GM19193 (cell line): Measurements from ENCODE around the gene SMG6.

ENCODE experiments used
- POLR2A ChIP-seq: IDR thresholded peaks from 4 replicates; pipeline ENCODE4 v1.6.1; 2011; ENCODE audit not compliant: insufficient read depth, insufficient read length; ENCODE audit errors: extremely low read depth

Gene SMG6

GRCh38 chr17:2146132-2146871 lies 157.3 kb downstream of the SMG6 start:
- no peak for TF ChIP-seq POLR2A

- no peak for TF ChIP-seq POLR2A
Measured at GRCh38 chr17:2144701-2145100, 158.9 kb downstream of the SMG6 start.

DNA sequence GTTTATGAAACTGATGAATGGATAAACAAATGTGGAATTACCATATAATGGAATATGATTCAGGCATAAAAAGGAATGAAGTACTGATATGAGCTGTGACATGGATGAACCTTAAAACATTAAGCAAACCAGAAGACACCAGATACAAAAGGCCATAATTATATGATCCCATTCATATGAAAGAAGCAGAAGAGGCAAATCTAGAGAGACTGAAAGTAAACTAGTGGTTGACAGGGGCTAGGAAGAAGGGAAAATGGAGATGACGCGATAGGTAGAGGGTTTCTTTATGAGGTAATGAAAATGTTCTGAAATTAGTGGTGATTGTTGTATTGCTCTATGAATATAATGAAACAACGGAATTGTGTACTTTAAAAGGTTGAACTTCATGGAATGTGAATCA lies 160.3 kb downstream of the SMG6 start:
- no peak for TF ChIP-seq POLR2A

DNA sequence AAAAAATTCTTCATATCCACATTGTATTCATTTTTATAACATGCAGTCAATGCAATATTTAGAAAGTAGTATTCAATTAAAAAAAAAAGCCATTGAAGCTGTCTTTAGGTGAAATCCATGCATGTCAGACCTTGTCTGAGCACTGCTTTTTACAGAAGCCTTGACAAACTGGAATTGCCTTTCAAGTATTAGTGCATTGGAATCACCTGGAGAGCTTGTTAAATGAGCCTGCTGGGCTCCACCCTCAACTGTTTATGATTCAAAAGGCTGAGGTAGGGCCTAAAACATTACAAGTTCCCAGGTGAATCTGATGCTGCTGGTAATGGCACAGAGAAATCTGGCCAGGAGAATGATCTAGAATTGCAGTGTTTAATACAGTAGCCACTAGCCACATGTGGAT lies 162.9 kb downstream of the SMG6 start:
- no peak for TF ChIP-seq POLR2A

GRCh38 chr17:2138761-2139160 lies 164.8 kb downstream of the SMG6 start:
- TF ChIP-seq POLR2A = no peak

DNA sequence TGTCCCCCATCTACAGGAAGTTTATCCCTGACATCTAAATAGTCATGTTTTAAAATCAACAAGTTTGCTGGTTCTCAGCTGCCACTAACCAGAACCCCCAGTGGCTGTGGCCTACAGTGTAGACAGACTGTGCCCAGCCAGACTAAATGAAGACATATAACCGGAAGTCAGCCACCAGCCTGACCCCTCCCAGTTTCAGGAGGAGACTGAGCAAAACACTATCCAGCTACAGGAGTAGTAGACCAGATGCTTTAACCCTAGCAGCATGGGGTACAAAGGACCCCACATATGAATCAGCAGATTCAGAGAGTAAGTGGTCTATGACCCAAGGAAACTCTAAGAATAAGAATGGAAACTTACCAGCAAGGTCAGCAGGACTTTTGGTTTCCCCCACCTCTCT lies 165.3 kb downstream of the SMG6 start:
- peak; percentile 52 for TF ChIP-seq POLR2A

- TF ChIP-seq POLR2A = peak; percentile 15
Measured at GRCh38 chr17:2137342-2138098, 166.1 kb downstream of the SMG6 start.

- TF ChIP-seq POLR2A = no peak
Measured at GRCh38 chr17:2136241-2136640, 167.3 kb downstream of the SMG6 start.

DNA sequence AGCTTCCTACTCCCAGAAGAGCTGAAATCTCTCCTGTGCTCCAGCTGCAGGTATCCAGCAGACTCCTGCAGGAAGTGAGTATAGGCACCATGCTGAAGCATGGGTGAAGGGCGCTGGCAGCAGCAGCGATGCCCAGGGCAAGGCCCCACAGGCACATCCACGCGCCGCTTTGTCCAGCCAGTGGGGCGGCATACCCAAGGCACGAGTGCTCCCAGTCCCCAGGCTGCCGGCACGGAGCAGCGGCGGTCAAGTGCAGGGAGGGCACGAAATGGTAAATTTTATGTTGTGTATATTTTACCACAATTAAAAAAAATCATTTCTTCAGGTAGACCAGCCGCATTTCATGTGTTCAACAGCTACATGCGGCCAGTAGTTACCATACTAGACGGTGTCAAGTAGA lies 175.6 kb downstream of the SMG6 start:
- TF ChIP-seq POLR2A = no peak

GRCh38 chr17:2125013-2125535 lies 178.5 kb downstream of the SMG6 start:
- TF ChIP-seq POLR2A = no peak

DNA sequence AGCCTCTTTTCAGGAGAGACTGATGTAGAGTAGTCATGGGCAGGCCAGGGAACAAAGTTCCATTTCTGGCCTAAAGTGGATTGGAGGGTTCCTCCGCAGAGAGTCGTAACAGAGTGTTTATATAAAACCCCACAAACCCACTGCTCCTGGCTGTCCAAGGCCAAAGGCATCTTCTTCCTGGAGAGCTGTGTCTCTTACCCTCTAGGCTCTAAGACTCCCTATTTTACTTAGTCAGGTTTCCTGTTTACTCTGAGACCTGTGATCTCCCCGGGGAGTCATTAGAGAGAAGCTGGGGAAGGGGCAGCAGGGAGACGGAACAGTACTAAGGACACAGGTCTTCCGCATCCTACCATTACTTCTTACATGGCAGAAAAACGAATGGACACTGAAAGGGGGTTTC lies 179.2 kb downstream of the SMG6 start:
- no peak for TF ChIP-seq POLR2A

DNA sequence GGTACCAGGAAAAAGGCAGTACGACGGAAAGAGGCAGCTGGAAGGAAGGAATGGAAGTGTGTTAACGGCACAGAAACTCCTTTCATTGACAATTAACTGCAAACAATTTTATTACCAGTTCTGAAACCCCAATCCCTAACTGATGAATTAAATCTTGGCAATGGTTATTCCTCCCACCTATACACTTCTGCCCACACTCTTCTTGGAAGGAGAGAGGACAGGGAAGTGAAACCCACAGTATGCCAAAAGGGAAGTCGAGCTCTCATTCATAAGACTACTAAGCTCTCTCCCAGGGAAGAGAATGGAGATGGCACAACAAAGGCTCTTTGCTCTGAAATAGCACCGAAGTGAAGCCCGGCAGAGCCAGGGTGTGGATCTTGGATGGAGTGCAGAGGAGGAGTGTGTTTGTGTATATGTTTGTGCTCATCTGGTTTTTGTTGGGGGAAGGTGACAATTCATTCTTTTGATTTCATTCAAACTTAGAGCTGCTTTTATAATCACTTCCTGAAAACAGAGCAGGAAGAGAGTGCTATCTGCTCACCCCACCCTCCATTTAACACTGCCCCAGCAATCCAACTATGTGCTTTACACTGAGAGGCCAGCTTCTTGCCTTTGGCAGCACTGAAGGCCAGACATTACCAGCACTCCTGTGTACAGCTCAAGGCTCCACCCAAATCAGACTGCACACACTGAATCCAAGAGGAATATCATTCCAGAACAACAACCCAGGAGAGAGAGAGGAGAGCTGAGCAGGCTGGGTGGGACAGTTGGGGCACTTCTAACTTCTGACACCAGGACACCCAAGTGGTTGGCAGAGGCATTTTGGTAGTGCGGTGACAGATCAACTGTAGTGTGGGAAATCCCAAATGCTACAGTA lies 180.0 kb downstream of the SMG6 start:
- TF ChIP-seq POLR2A = no peak

GRCh38 chr17:2122641-2123302 lies 180.8 kb downstream of the SMG6 start:
- TF ChIP-seq POLR2A = no peak

GRCh38 chr17:2120586-2121335 lies 182.8 kb downstream of the SMG6 start:
- no peak for TF ChIP-seq POLR2A
